ENCODE measurements around the gene INPP5K. TPM values are rescaled to one million over a fixed set of nuclear protein-coding genes. Genes with fewer than 3 reads are reported as not detected.

Gene INPP5K
- total and polyA plus RNA-seq, 7 experiments from 2014 or later = 50.5 to 184 (median 84.2) TPM

- peaks cover 6 to 34% (median 22%) of the 10 kb centered on the region in 7 donors for H3K4me1 Mint-ChIP-seq
- no peak overlapping the region for H3K27ac ChIP-seq (ENCODE audit: low read depth, low read length)
- peaks cover 0 to 9% (median 0%) of the 10 kb centered on the region in 5 donors for H3K36me3 Mint-ChIP-seq
- no peaks in the 10 kb centered on the region for H3K9me3 Mint-ChIP-seq
- H3K27me3 ChIP-seq (ENCODE audit: control insufficient read depth in 2 of 2, insufficient read depth in 2 of 2, low read length in 2 of 2) = no peaks in the 10 kb centered on the region
- no peaks in the 10 kb centered on the region for H3K9me3 ChIP-seq (ENCODE audit: control insufficient read depth in 2 of 3, low read length in 3 of 3)
- intact Hi-C loops (cut with micrococcal nuclease) = no loop called here
- DNase-seq (no peak), ATAC-seq (no peak)
- peaks cover under 1 to 18% of the 10 kb centered on the region in 2 donors for H3K4me1 ChIP-seq (ENCODE audit: control insufficient read depth in 2 of 2, insufficient read depth in 2 of 2, low read length in 2 of 2)
- POLR2A ChIA-PET = interaction anchor here (0.7 kb wide), 1 partner anchor 157 kb away, joined by 3 read pairs; no protein-coding TSS in a partner anchor
- no peak overlapping the region for H3K4me3 Mint-ChIP-seq
- CTCF ChIA-PET = no interaction called here
- peaks cover 0 to 22% (median 0%) of the 10 kb centered on the region in 3 experiments for H3K36me3 ChIP-seq (ENCODE audit: control insufficient read depth in 2 of 3, insufficient read depth in 3 of 3, low read length in 3 of 3)
- no peak overlapping the region for H3K4me3 ChIP-seq (ENCODE audit: low read length)
- peak overlapping the region in 1 of 9 donors; percentile 38 for H3K27ac Mint-ChIP-seq
- no peaks in the 10 kb centered on the region for H3K27me3 Mint-ChIP-seq
Observed at GRCh38 chr17:1522626-1523025, 6.2 kb upstream of the INPP5K start.

GRCh38 chr17:1521086-1521640 lies 4.8 kb upstream of the INPP5K start:
- H3K27ac Mint-ChIP-seq = peak overlapping the region in 3 of 9 donors; percentile 9 to 74 (median 48)
- ATAC-seq = no peak
- H3K4me1 Mint-ChIP-seq = peaks cover 1 to 27% (median 14%) of the 10 kb centered on the region in 7 donors
- H3K27ac ChIP-seq (ENCODE audit: low read depth, low read length) = no peak overlapping the region
- ChIA-PET POLR2A (interaction anchor here (1.3 kb wide), 1 partner anchor 163 kb away, joined by 3 read pairs; the partner anchor contains the start of gene PRPF8), CTCF (no interaction called here)
- peaks cover 0 to 6% (median 0%) of the 10 kb centered on the region in 5 donors for H3K36me3 Mint-ChIP-seq
- H3K27me3 Mint-ChIP-seq = no peaks in the 10 kb centered on the region
- DNase-seq = no peak
- no peaks in the 10 kb centered on the region for H3K9me3 Mint-ChIP-seq
- no peak overlapping the region for H3K4me3 Mint-ChIP-seq
- no peak overlapping the region for H3K4me3 ChIP-seq (ENCODE audit: low read length)
- intact Hi-C loops (cut with micrococcal nuclease) = no loop called here
- H3K36me3 ChIP-seq (ENCODE audit: control insufficient read depth in 2 of 3, insufficient read depth in 3 of 3, low read length in 3 of 3) = peaks cover 0 to 28% (median 0%) of the 10 kb centered on the region in 3 experiments
- peaks cover 3 to 9% of the 10 kb centered on the region in 2 donors for H3K4me1 ChIP-seq (ENCODE audit: control insufficient read depth in 2 of 2, insufficient read depth in 2 of 2, low read length in 2 of 2)
- H3K27me3 ChIP-seq (ENCODE audit: control insufficient read depth in 2 of 2, insufficient read depth in 2 of 2, low read length in 2 of 2) = no peaks in the 10 kb centered on the region
- H3K9me3 ChIP-seq (ENCODE audit: control insufficient read depth in 2 of 3, low read length in 3 of 3) = no peaks in the 10 kb centered on the region

GRCh38 chr17:1519678-1520077 lies 3.3 kb upstream of the INPP5K start:
- intact Hi-C loops (cut with micrococcal nuclease) = loop anchor here in 1 of 2 donors (5.0 kb wide), 3 partner anchors 47 to 523 kb away; partner anchors contain the start of genes OVCA2 and TRARG1
- H3K27ac ChIP-seq (ENCODE audit: low read depth, low read length) = no peak overlapping the region
- Mint-ChIP-seq H3K4me3 (no peak overlapping the region), H3K27ac (peak overlapping the region in 7 of 9 donors; percentile 6 to 86 (median 38)), H3K27me3 (no peaks in the 10 kb centered on the region), H3K9me3 (no peaks in the 10 kb centered on the region), H3K36me3 (peaks cover 0 to 3% (median 0%) of the 10 kb centered on the region in 5 donors), H3K4me1 (peaks cover 7 to 33% (median 21%) of the 10 kb centered on the region in 7 donors)
- H3K27me3 ChIP-seq (ENCODE audit: control insufficient read depth in 2 of 2, insufficient read depth in 2 of 2, low read length in 2 of 2) = no peaks in the 10 kb centered on the region
- H3K4me3 ChIP-seq (ENCODE audit: low read length) = no peak overlapping the region
- peaks cover 0 to 30% (median 0%) of the 10 kb centered on the region in 3 experiments for H3K36me3 ChIP-seq (ENCODE audit: control insufficient read depth in 2 of 3, insufficient read depth in 3 of 3, low read length in 3 of 3)
- H3K4me1 ChIP-seq (ENCODE audit: control insufficient read depth in 2 of 2, insufficient read depth in 2 of 2, low read length in 2 of 2) = peaks cover 9 to 14% of the 10 kb centered on the region in 2 donors
- no peaks in the 10 kb centered on the region for H3K9me3 ChIP-seq (ENCODE audit: control insufficient read depth in 2 of 3, low read length in 3 of 3)
- DNase-seq (no peak), ATAC-seq (no peak)
- CTCF ChIA-PET = interaction anchor here (0.5 to 0.7 kb wide), 2 partner anchors 214 to 392 kb away, joined by 3 read pairs; no protein-coding TSS in a partner anchor
- POLR2A ChIA-PET = interaction anchor here (0.9 kb wide), 1 partner anchor 13 kb away, joined by 3 read pairs; no protein-coding TSS in a partner anchor

GRCh38 chr17:1518410-1518809 lies 2.0 kb upstream of the INPP5K start:
- H3K9me3 Mint-ChIP-seq = no peaks in the 10 kb centered on the region
- DNase-seq (no peak), ATAC-seq (no peak)
- no peak overlapping the region for H3K4me3 ChIP-seq (ENCODE audit: low read length)
- H3K27me3 Mint-ChIP-seq = no peaks in the 10 kb centered on the region
- peaks cover 0 to 35% (median 2%) of the 10 kb centered on the region in 3 experiments for H3K36me3 ChIP-seq (ENCODE audit: control insufficient read depth in 2 of 3, insufficient read depth in 3 of 3, low read length in 3 of 3)
- peaks cover 9 to 14% of the 10 kb centered on the region in 2 donors for H3K4me1 ChIP-seq (ENCODE audit: control insufficient read depth in 2 of 2, insufficient read depth in 2 of 2, low read length in 2 of 2)
- no peak overlapping the region for H3K27ac ChIP-seq (ENCODE audit: low read depth, low read length)
- no peaks in the 10 kb centered on the region for H3K9me3 ChIP-seq (ENCODE audit: control insufficient read depth in 2 of 3, low read length in 3 of 3)
- H3K27ac Mint-ChIP-seq = peak overlapping the region in 4 of 9 donors; percentile 59 to 72 (median 66)
- H3K4me1 Mint-ChIP-seq = peaks cover 15 to 43% (median 29%) of the 10 kb centered on the region in 7 donors
- peak overlapping the region; percentile 10 to 93 (median 69) for H3K4me3 Mint-ChIP-seq
- H3K36me3 Mint-ChIP-seq = peaks cover 0 to 11% (median 4%) of the 10 kb centered on the region in 5 donors
- no peaks in the 10 kb centered on the region for H3K27me3 ChIP-seq (ENCODE audit: control insufficient read depth in 2 of 2, insufficient read depth in 2 of 2, low read length in 2 of 2)
- intact Hi-C loops (cut with micrococcal nuclease) = loop anchor here in 1 of 2 donors (5.0 kb wide), 3 partner anchors 46 to 524 kb away; partner anchors contain the start of genes OVCA2 and TRARG1
- POLR2A ChIA-PET = interaction anchor here (0.6 kb wide), 1 partner anchor 128 kb away, joined by 3 read pairs; no protein-coding TSS in a partner anchor
- CTCF ChIA-PET = interaction anchor here (0.7 kb wide), 1 partner anchor 346 kb away, joined by 3 read pairs; no protein-coding TSS in a partner anchor

GRCh38 chr17:1515640-1516387 lies 598 bp downstream of the INPP5K start:
- intact Hi-C loops (cut with micrococcal nuclease) = loop anchor here (1.0 to 5.0 kb wide), 14 partner anchors 25 to 526 kb away; partner anchors contain the start of genes CRK (in 2 of the 2), PITPNA (in 2 of the 2), SLC43A2 (in 2 of the 2) and YWHAE (in 2 of the 2)
- Histone ChIP-seq H3K27ac (ENCODE audit: low read depth, low read length) (peak overlapping the region; percentile 93), H3K9me3 (ENCODE audit: control insufficient read depth in 2 of 3, low read length in 3 of 3) (no peaks in the 10 kb centered on the region), H3K27me3 (ENCODE audit: control insufficient read depth in 2 of 2, insufficient read depth in 2 of 2, low read length in 2 of 2) (no peaks in the 10 kb centered on the region), H3K4me1 (ENCODE audit: control insufficient read depth in 2 of 2, insufficient read depth in 2 of 2, low read length in 2 of 2) (peaks cover 9 to 14% of the 10 kb centered on the region in 2 donors), H3K36me3 (ENCODE audit: control insufficient read depth in 2 of 3, insufficient read depth in 3 of 3, low read length in 3 of 3) (peaks cover 0 to 55% (median 9%) of the 10 kb centered on the region in 3 experiments), H3K4me3 (ENCODE audit: low read length) (peak overlapping the region; percentile 77)
- ChIA-PET CTCF (interaction anchor here (0.8 to 2.4 kb wide), 8 partner anchors 10 to 154 kb away, joined by 3 to 32 read pairs (median 3); no protein-coding TSS in a partner anchor), POLR2A (interaction anchor here (0.6 to 3.3 kb wide), 22 partner anchors 11 to 264 kb away, joined by 3 to 36 read pairs (median 4); partner anchors contain the start of genes CRK, MYO1C, PITPNA and SLC43A2)
- H3K4me3 Mint-ChIP-seq = peak overlapping the region; percentile 78 to 93 (median 91)
- H3K36me3 Mint-ChIP-seq = peaks cover 0 to 16% (median 4%) of the 10 kb centered on the region in 5 donors
- no peaks in the 10 kb centered on the region for H3K9me3 Mint-ChIP-seq
- peaks cover 18 to 47% (median 29%) of the 10 kb centered on the region in 7 donors for H3K4me1 Mint-ChIP-seq
- H3K27ac Mint-ChIP-seq = peak overlapping the region; percentile 68 to 97 (median 92)
- ATAC-seq (peak; percentile 10), DNase-seq (peak in 8 of 9 donors; percentile 35 to 55 (median 47))
- H3K27me3 Mint-ChIP-seq = no peaks in the 10 kb centered on the region

GRCh38 chr17:1512351-1512750 lies 4.1 kb downstream of the INPP5K start:
- H3K27ac ChIP-seq (ENCODE audit: low read depth, low read length) = no peak overlapping the region
- peaks cover 6 to 9% of the 10 kb centered on the region in 2 donors for H3K4me1 ChIP-seq (ENCODE audit: control insufficient read depth in 2 of 2, insufficient read depth in 2 of 2, low read length in 2 of 2)
- ChIA-PET CTCF (interaction anchor here (1.3 kb wide), 1 partner anchor 150 kb away, joined by 4 read pairs; no protein-coding TSS in a partner anchor), POLR2A (no interaction called here)
- H3K27ac Mint-ChIP-seq = peak overlapping the region in 2 of 9 donors; percentile 2 to 30
- H3K27me3 ChIP-seq (ENCODE audit: control insufficient read depth in 2 of 2, insufficient read depth in 2 of 2, low read length in 2 of 2) = no peaks in the 10 kb centered on the region
- no peak overlapping the region for H3K4me3 ChIP-seq (ENCODE audit: low read length)
- DNase-seq = no peak
- H3K36me3 Mint-ChIP-seq = peaks cover 0 to 39% (median 11%) of the 10 kb centered on the region in 5 donors
- no peaks in the 10 kb centered on the region for H3K9me3 ChIP-seq (ENCODE audit: control insufficient read depth in 2 of 3, low read length in 3 of 3)
- intact Hi-C loops (cut with micrococcal nuclease) = no loop called here
- no peak for ATAC-seq
- no peaks in the 10 kb centered on the region for H3K9me3 Mint-ChIP-seq
- no peaks in the 10 kb centered on the region for H3K27me3 Mint-ChIP-seq
- H3K4me3 Mint-ChIP-seq = no peak overlapping the region
- H3K36me3 ChIP-seq (ENCODE audit: control insufficient read depth in 2 of 3, insufficient read depth in 3 of 3, low read length in 3 of 3) = peaks cover 0 to 66% (median 13%) of the 10 kb centered on the region in 3 experiments
- H3K4me1 Mint-ChIP-seq = peaks cover 16 to 40% (median 30%) of the 10 kb centered on the region in 7 donors

Measured in naive thymus-derived CD4-positive, alpha-beta T cell (primary cell).